ENCODE measurements around the gene ZNF793. TPM values are rescaled to one million over a fixed set of nuclear protein-coding genes. Genes with fewer than 3 reads are reported as not detected.

ZNF793 gene
- total RNA-seq, 2 experiments from 2014 or later: 2.7 to 6.1 TPM

DNA sequence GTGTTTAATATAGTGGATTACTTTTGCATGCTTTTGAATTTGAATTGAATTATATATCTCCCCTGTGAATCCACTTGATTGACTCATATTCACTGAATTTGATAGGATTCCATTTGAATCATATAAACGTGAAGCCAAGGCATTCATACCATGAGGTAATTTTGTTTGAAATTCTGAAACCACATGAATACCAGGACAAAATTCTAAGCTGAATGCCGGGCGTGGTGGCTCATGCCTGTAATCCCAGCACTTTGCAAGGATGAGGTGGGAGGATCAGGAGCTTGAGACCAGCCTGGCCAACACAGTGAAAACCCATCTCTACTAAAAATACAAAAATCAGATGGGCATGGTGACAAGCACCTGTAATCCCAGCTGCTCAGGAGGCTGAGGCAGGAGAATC lies 4.4 kb downstream of the ZNF793 start:
- ATAC-seq (no peak), DNase-seq (no peak)
- Mint-ChIP-seq H3K4me1 (peaks cover 6% of the 10 kb centered on the region), H3K9me3 (ENCODE audit: low read depth) (peaks cover 14% of the 10 kb centered on the region), H3K36me3 (peaks cover 55% of the 10 kb centered on the region), H3K27ac (no peak overlapping the region), H3K4me3 (no peak overlapping the region), H3K27me3 (no peaks in the 10 kb centered on the region)
- CTCF ChIA-PET: no interaction called here

DNA sequence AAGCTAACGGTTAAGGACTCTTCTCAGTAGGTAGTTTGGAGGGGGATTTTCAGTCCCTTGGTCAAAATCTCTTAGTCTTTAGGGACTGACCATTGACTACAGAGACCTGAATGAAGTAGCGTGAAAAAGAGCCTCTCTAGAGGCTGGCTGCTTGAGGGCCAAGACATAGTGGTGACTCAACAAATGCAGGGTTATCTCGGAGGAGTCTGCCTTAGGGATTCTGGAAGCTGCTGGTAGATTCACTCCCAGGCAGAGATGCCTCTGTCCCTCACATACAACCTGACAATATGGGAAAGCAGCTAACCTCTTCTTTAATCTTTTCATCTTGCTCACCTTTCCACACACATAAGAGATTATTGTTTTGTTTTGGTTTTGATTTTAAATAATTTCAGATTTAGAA lies 5.1 kb downstream of the ZNF793 start:
- Mint-ChIP-seq H3K27me3 (no peaks in the 10 kb centered on the region), H3K9me3 (ENCODE audit: low read depth) (peaks cover 17% of the 10 kb centered on the region), H3K27ac (no peak overlapping the region), H3K4me3 (no peak overlapping the region), H3K36me3 (peaks cover 60% of the 10 kb centered on the region), H3K4me1 (peaks cover 6% of the 10 kb centered on the region)
- CTCF ChIA-PET: no interaction called here
- ATAC-seq (no peak), DNase-seq (no peak)

DNA sequence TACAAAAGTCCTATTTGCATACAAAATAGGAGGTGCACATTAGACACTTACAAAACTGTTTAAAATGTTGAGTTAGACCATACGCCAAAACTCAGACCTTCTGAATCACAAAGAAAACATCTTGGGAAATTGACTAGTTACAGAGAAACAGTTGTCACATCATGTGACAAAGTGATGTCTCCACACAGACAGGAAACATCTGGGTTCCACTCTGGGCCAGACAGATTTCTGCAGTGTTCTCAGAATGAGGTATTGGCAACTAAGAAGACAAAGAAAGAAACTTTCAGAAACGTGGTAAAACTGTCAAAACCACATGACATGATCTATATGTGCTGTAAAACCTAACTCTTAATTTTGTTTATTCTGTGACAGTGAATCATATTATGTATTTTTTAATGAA lies 6.7 kb downstream of the ZNF793 start:
- peaks cover 6% of the 10 kb centered on the region for H3K4me1 Mint-ChIP-seq
- no peak overlapping the region for H3K4me3 Mint-ChIP-seq
- H3K27ac Mint-ChIP-seq: no peak overlapping the region
- ATAC-seq: no peak
- H3K9me3 Mint-ChIP-seq (ENCODE audit: low read depth): peaks cover 23% of the 10 kb centered on the region
- peaks cover 63% of the 10 kb centered on the region for H3K36me3 Mint-ChIP-seq
- no peak for DNase-seq
- H3K27me3 Mint-ChIP-seq: no peaks in the 10 kb centered on the region
- CTCF ChIA-PET: no interaction called here

DNA sequence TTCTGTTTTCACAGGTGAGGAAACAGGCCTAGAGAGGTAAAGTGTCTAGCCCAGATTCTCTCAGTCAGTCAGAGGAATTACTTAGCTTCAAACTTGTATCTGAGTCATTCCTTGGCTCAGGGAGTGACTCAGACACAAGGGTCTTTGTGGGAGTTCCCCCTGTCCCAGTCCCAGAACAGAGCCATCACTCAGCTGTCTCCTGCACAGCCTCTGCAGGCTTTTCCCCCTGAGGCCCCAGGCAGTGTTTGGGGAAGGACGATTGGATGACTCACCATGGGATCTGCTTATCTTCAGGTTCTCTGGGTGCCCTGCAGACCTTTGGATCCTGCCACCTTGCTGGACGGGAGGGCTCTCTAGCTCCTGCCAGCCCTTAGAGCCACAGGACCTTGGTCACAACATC lies 13.2 kb downstream of the ZNF793 start:
- Mint-ChIP-seq H3K4me3 (no peak overlapping the region), H3K27ac (no peak overlapping the region), H3K9me3 (ENCODE audit: low read depth) (peaks cover 28% of the 10 kb centered on the region), H3K27me3 (no peaks in the 10 kb centered on the region), H3K4me1 (no peaks in the 10 kb centered on the region), H3K36me3 (peaks cover 57% of the 10 kb centered on the region)
- ATAC-seq (no peak), DNase-seq (no peak)
- CTCF ChIA-PET: no interaction called here

DNA sequence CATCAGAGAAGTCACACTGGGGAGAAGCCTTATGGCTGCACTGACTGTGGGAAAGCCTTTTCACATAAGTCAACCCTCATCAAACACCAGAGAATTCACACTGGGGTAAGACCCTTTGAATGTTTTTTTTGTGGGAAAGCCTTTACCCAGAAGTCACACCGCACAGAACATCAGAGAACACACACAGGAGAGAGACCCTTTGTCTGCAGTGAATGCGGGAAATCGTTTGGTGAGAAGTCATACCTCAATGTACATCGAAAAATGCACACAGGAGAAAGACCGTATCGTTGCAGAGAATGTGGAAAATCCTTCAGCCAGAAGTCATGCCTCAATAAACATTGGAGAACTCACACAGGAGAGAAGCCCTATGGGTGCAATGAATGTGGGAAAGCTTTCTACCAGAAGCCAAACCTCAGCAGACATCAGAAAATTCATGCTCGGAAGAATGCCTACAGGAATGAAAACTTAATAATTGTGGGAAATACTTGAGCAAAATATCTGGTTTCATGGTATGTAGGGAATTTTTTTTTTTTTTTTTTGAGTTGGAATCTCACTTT lies 30.7 kb downstream of the ZNF793 start:
- ATAC-seq (no peak), DNase-seq (no peak)
- H3K27ac Mint-ChIP-seq: no peak overlapping the region
- peaks cover 36% of the 10 kb centered on the region for H3K9me3 Mint-ChIP-seq (ENCODE audit: low read depth)
- no peaks in the 10 kb centered on the region for H3K27me3 Mint-ChIP-seq
- H3K4me1 Mint-ChIP-seq: no peaks in the 10 kb centered on the region
- CTCF ChIA-PET: no interaction called here
- H3K36me3 Mint-ChIP-seq: peaks cover 47% of the 10 kb centered on the region
- H3K4me3 Mint-ChIP-seq: no peak overlapping the region

DNA sequence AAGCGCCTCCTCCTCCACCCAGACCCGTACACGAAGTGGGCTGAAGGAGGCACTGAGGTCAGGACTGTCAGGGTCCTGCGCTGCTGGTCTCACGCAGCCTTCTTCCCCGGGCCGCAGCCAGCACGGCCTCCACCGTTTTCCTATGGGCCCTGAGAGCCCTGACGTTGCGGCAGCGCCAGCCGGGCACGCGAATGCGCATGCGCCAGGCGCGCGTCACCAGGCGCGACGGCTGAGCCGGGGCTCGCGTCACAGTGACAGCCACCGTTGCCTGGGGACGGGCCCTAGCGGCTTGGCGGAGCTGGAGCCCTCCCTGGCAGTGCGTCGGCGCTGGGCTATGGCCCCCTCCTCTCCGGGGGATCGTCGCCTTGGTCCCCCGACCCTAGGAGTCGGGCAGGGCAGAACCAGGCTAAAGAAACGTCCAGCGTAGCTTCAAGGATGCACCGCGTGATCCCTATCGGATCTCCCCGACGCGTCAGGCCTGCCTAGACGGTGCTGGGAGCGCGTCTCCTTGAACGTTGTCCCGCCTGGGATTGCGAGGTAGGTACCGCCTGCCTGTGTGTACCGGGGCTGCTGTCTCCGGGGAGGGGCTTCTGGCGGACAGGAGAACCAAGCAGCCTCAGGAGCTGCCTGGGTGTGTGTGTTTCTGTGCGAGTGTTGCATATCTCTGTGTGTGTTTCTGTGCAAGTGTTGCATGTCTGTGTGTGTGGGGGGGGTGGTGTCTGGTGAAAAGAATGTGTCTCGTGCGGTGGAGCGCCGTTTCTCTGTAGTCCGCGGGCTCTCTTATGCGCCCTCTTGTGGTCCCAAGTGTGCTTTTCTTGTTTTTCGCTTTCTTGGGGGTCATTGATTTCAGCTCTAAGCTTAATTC lies 44.6 kb downstream of the ZNF793 start:
- H3K4me1 Mint-ChIP-seq: peaks cover 8% of the 10 kb centered on the region
- DNase-seq: peak; percentile 86
- H3K27ac Mint-ChIP-seq: peak overlapping the region; percentile 94
- peak overlapping the region; percentile 91 for H3K4me3 Mint-ChIP-seq
- peak; percentile 88 for ATAC-seq
- peaks cover 34% of the 10 kb centered on the region for H3K9me3 Mint-ChIP-seq (ENCODE audit: low read depth)
- CTCF ChIA-PET: interaction anchor here (0.7 to 1.9 kb wide), 9 partner anchors 15 to 1198 kb away, joined by 3 to 10 read pairs (median 3); partner anchors contain the start of genes ZNF527, ZNF540, ZNF569 and ZNF571
- peaks cover 31% of the 10 kb centered on the region for H3K36me3 Mint-ChIP-seq
- no peaks in the 10 kb centered on the region for H3K27me3 Mint-ChIP-seq

DNA sequence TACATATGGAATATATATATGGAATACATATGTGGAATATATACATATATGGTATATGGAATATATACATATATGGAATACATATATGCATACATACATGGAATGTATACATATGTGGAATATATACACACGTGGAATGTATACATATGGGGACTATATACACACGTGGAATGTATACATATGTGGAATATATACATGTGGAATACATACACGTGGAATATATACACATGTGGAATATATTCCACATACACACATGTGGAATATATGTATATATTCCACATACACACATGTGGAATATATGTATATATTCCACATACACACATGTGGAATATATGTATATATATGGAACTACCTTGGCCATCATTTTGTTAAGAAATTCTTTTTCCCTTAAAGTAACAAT lies 56.8 kb downstream of the ZNF793 start:
- no peaks in the 10 kb centered on the region for H3K4me1 Mint-ChIP-seq
- no peak overlapping the region for H3K4me3 Mint-ChIP-seq
- ATAC-seq: no peak
- no peak overlapping the region for H3K27ac Mint-ChIP-seq
- CTCF ChIA-PET: no interaction called here
- peaks cover 52% of the 10 kb centered on the region for H3K9me3 Mint-ChIP-seq (ENCODE audit: low read depth)
- DNase-seq: no peak
- peaks cover 46% of the 10 kb centered on the region for H3K36me3 Mint-ChIP-seq
- H3K27me3 Mint-ChIP-seq: no peaks in the 10 kb centered on the region

DNA sequence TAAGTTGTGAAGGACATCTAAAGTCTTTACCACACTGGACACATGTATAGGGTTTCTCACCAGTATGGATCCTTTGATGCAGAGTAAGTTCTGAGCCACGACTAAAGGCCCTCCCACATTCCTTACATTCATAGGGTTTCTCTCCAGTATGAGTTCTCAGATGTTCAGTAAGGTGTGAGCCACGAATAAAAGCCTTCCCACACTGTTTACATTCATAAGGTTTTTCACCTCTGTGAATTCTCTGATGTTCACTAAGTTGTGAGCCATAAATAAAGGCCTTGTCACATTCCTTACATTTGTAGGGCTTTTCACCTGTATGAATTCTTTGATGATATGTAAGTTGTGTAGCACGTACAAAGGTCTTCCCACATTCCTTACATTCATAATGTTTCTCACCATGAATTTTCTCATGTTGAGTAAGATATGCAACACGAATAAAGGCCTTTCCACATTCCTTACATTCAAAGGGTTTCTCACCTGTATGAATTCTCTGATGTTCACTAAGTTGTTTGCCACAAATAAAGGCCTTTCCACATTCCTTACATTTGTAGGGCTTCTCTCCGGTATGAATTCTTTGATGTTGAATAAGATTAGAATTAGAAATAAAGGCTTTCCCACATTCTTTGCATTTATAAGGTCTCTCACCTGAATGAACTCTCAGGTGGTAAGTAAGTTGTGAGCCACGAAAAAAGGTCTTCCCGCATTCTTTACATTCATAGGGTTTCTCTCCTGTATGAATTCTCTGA lies 58.1 kb downstream of the ZNF793 start:
- DNase-seq (no peak), ATAC-seq (no peak)
- peaks cover 53% of the 10 kb centered on the region for H3K9me3 Mint-ChIP-seq (ENCODE audit: low read depth)
- CTCF ChIA-PET: no interaction called here
- no peaks in the 10 kb centered on the region for H3K27me3 Mint-ChIP-seq
- no peak overlapping the region for H3K27ac Mint-ChIP-seq
- H3K4me3 Mint-ChIP-seq: no peak overlapping the region
- peaks cover 48% of the 10 kb centered on the region for H3K36me3 Mint-ChIP-seq
- H3K4me1 Mint-ChIP-seq: no peaks in the 10 kb centered on the region

DNA sequence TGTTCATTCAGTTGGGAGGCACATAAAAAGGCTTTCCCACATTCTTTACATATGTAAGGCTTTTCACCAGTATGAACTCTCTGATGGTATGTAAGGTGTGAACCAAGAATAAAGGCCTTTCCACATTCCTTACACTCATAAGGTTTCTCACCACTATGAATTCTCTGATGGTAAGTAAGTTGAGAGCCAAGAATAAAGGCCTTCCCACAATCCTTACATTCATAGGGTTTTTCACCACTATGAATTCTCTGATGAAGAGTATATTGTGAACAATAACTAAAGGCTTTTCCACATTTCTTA lies 58.6 kb downstream of the ZNF793 start:
- Mint-ChIP-seq H3K27me3 (no peaks in the 10 kb centered on the region), H3K9me3 (ENCODE audit: low read depth) (peaks cover 57% of the 10 kb centered on the region), H3K27ac (no peak overlapping the region), H3K36me3 (peaks cover 52% of the 10 kb centered on the region), H3K4me1 (no peaks in the 10 kb centered on the region), H3K4me3 (no peak overlapping the region)
- ATAC-seq (no peak), DNase-seq (no peak)
- CTCF ChIA-PET: no interaction called here

DNA sequence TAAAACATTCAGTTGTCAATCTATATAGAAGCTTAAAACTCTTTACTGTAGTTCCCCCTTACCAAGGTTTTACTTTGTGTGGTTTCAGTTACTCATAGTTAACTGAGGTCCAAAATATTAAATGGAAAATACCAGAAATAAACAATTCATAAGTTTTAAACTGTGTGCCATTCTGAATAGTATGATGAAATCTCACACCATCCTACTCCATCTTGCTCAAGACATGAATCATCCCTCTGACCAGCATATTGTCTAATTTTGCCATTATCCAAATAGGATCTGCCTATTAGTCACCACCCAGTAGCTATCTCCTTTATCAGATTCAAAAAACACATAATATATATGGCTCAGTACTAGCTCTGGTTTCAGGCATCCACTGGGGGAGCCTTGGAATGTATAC lies 65.5 kb downstream of the ZNF793 start:
- Mint-ChIP-seq H3K4me1 (no peaks in the 10 kb centered on the region), H3K27me3 (no peaks in the 10 kb centered on the region), H3K36me3 (peaks cover 48% of the 10 kb centered on the region), H3K4me3 (no peak overlapping the region), H3K27ac (no peak overlapping the region), H3K9me3 (ENCODE audit: low read depth) (peaks cover 42% of the 10 kb centered on the region)
- DNase-seq: no peak
- ATAC-seq: no peak
- CTCF ChIA-PET: no interaction called here

DNA sequence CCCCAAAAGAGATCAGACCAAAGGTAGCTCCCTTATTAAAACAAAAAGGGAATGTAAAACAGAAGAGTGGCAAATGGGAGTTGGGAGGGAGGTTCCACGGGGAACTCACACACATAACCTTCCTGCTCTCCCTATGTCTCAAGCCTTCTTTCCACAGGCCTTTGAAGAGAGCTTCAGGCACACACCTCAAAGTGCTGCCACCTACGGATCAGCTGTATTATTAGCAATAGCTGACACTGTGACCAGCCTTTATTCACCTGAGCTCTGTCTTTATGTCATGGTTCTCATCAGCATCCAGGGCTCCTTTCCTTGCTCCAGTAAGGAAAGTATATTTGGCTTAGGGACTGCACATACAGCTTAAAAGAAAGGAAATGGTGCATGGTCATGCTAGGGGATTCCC lies 76.6 kb downstream of the ZNF793 start:
- Mint-ChIP-seq H3K27ac (no peak overlapping the region), H3K4me1 (no peaks in the 10 kb centered on the region), H3K4me3 (no peak overlapping the region), H3K27me3 (no peaks in the 10 kb centered on the region), H3K36me3 (peaks cover 54% of the 10 kb centered on the region), H3K9me3 (ENCODE audit: low read depth) (peaks cover 28% of the 10 kb centered on the region)
- CTCF ChIA-PET: interaction anchor here (0.6 kb wide), 1 partner anchor 577 kb away, joined by 3 read pairs; no protein-coding TSS in a partner anchor
- no peak for ATAC-seq
- DNase-seq: no peak

All from activated CD8-positive, alpha-beta memory T cell treated with anti-CD3 and anti-CD28 coated beads, Interleukin-2, amount 10 ng/mL, durations not matched to agents 7 days and 5 days (primary cell).